ENCODE measurements around the gene ACO2. TPM values are rescaled to one million over a fixed set of nuclear protein-coding genes. Genes with fewer than 3 reads are reported as not detected.

The ACO2 gene
- total RNA-seq, 4 donors from 2014 or later: 69.9 to 91.1 (median 76.4) TPM

DNA sequence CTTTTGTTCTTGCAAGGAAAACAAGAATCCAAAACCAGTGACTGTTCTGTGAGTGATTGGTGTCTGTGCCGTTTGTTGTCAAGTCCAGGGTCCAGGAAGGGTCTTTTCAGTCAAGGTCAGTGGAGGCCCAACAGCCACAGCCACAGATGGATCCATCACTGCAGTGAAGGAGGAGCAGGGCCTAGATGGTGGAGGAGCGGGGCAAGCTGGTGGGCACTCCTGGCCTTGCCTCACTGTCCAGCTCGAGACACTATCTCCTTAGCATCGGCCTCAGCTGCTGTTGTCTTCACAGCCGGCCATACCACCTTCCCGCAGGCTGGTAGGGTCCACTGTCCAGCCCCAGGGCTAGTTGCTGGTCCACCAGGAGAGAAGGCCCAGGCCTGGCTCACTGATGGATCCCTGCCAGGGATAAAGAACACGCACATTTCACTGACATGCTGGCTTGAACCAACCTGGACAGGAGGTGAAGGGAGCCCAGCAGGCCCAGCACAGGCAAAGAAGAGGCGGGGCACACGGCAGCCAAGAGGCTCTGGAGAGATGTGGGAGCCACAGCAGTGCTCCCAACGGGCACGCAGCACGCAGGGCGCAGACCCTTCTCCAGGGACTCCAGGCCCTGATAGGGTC lies 60.1 kb downstream of the ACO2 start:
- no peak for DNase-seq (ENCODE audit: low spot score in 2 of 2)
- WGBS, 2 donors: 69 to 73% methylated on average over 4 to 13 of the region's 13 CpGs
- peaks cover 0 to 45% (median 18%) of the 10 kb centered on the region in 4 donors for H3K4me1 ChIP-seq
- peaks cover 0 to 92% (median 0%) of the 10 kb centered on the region in 3 donors for H3K36me3 ChIP-seq
- no peak for TF ChIP-seq EP300 (IDR thresholded peaks at IDR 0.05)
- TF ChIP-seq POLR2A (IDR thresholded peaks at IDR 0.05): no peak
- TF ChIP-seq, protein P1, sequence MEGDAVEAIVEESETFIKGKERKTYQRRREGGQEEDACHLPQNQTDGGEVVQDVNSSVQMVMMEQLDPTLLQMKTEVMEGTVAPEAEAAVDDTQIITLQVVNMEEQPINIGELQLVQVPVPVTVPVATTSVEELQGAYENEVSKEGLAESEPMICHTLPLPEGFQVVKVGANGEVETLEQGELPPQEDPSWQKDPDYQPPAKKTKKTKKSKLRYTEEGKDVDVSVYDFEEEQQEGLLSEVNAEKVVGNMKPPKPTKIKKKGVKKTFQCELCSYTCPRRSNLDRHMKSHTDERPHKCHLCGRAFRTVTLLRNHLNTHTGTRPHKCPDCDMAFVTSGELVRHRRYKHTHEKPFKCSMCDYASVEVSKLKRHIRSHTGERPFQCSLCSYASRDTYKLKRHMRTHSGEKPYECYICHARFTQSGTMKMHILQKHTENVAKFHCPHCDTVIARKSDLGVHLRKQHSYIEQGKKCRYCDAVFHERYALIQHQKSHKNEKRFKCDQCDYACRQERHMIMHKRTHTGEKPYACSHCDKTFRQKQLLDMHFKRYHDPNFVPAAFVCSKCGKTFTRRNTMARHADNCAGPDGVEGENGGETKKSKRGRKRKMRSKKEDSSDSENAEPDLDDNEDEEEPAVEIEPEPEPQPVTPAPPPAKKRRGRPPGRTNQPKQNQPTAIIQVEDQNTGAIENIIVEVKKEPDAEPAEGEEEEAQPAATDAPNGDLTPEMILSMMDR (IDR thresholded peaks at IDR 0.05): no peak
- H3K9me3 ChIP-seq: no peaks in the 10 kb centered on the region
- H3K4me3 ChIP-seq: no peak overlapping the region
- H3K27ac ChIP-seq: no peak overlapping the region
- no peaks in the 10 kb centered on the region for H3K27me3 ChIP-seq

GRCh38 chr22:41530890-41531714 lies 62.2 kb downstream of the ACO2 start:
- Histone ChIP-seq H3K4me1 (peaks cover 0 to 32% (median 6%) of the 10 kb centered on the region in 4 donors), H3K36me3 (peaks cover 0 to 83% (median 0%) of the 10 kb centered on the region in 3 donors), H3K4me3 (no peak overlapping the region), H3K9me3 (no peaks in the 10 kb centered on the region), H3K27me3 (no peaks in the 10 kb centered on the region), H3K27ac (peak overlapping the region in 1 of 4 donors; percentile 81)
- WGBS, 2 donors: 81 to 83% methylated on average over 13 to 14 of the region's 18 CpGs
- no peak for TF ChIP-seq POLR2A (IDR thresholded peaks at IDR 0.05)
- no peak for TF ChIP-seq EP300 (IDR thresholded peaks at IDR 0.05)
- TF ChIP-seq, protein P1 (IDR thresholded peaks at IDR 0.05): no peak
- no peak for DNase-seq (ENCODE audit: low spot score in 2 of 2)

GRCh38 chr22:41531715-41532477 lies 63.0 kb downstream of the ACO2 start:
- Histone ChIP-seq H3K36me3 (peaks cover 0 to 77% (median 0%) of the 10 kb centered on the region in 3 donors), H3K4me3 (no peak overlapping the region), H3K4me1 (peaks cover 0 to 24% (median 4%) of the 10 kb centered on the region in 4 donors), H3K27me3 (no peaks in the 10 kb centered on the region), H3K9me3 (no peaks in the 10 kb centered on the region), H3K27ac (peak overlapping the region in 2 of 4 donors; percentile 8 to 81)
- no peak for DNase-seq (ENCODE audit: low spot score in 2 of 2)
- TF ChIP-seq EP300 (IDR thresholded peaks at IDR 0.05) (no peak), POLR2A (IDR thresholded peaks at IDR 0.05) (no peak)
- TF ChIP-seq, protein P1 (IDR thresholded peaks at IDR 0.05): no peak
- 72 to 80% methylated on average over 11 to 16 of the region's 17 CpGs for WGBS, 2 donors

GRCh38 chr22:41532908-41533825 lies 64.2 kb downstream of the ACO2 start:
- Histone ChIP-seq H3K27me3 (no peaks in the 10 kb centered on the region), H3K27ac (peak overlapping the region; percentile 24 to 84 (median 62)), H3K9me3 (no peaks in the 10 kb centered on the region), H3K4me1 (peaks cover 0 to 21% (median 4%) of the 10 kb centered on the region in 4 donors), H3K36me3 (peaks cover 0 to 77% (median 0%) of the 10 kb centered on the region in 3 donors), H3K4me3 (no peak overlapping the region)
- TF ChIP-seq EP300 (IDR thresholded peaks at IDR 0.05): no peak
- TF ChIP-seq, protein P1 (IDR thresholded peaks at IDR 0.05): peak; percentile 58 to 81 (median 71)
- 58 to 60% methylated on average over 18 to 19 of the region's 19 CpGs for WGBS, 2 donors
- DNase-seq (ENCODE audit: low spot score in 2 of 2): peak in 1 of 2 donors; percentile 59

All from tibial nerve (tissue), 4 donors.